Measurements from ENCODE around the gene TTL.

- TF ChIP-seq TARDBP (IDR thresholded peaks at IDR 0.05) (no peak), ARNT (IDR thresholded peaks at IDR 0.05) (no peak), SP1 (IDR thresholded peaks at IDR 0.05) (no peak), FOXK2 (IDR thresholded peaks at IDR 0.05) (no peak)
These were observed 12.1 kb downstream of the TTL start for GRCh38 chr2:112493858-112494648.

Measured in HEK293T (cell line).